ENCODE measurements around the gene PADI6.

PADI6 gene

DNA sequence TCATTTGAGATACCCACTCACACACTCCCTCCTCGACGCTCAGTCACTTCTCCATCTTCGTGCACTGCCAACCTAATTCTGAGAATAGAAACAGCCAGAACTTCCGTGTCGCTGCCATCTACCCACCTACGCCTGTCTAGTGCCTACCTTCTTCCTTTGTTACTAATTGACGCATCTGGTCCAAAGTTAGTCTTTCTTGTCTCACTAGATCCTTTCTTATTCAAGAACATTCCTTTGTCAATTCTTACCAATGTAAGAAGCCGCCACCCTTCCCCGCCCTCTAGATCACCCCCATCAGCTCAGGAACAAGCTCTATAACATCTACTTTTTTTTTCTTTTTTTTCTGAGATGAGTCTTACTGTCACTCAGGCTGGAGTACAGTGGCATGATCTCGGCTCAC, 3.7 kb downstream of the PADI6 start:
- H3K36me3 ChIP-seq (ENCODE audit: control insufficient read depth, insufficient read depth, low read length), result no peaks in the 10 kb centered on the region
- H3K4me3 ChIP-seq (ENCODE audit: low read depth, low read length), result no peak overlapping the region
- no peaks in the 10 kb centered on the region for H3K9me3 ChIP-seq (ENCODE audit: control insufficient read depth, insufficient read depth, low read depth, low read length)
- no peak overlapping the region for H3K27ac ChIP-seq (ENCODE audit: low read depth, low read length)
- H3K9ac ChIP-seq (ENCODE audit: low read length), result no peak overlapping the region
- H3K27me3 ChIP-seq (ENCODE audit: control insufficient read depth, insufficient read depth, low read length), result no peaks in the 10 kb centered on the region
- H3K4me1 ChIP-seq (ENCODE audit: control insufficient read depth, insufficient read depth, low read length), result peaks cover 15% of the 10 kb centered on the region

- no peaks in the 10 kb centered on the region for H3K36me3 ChIP-seq (ENCODE audit: control insufficient read depth, insufficient read depth, low read length)
- H3K9ac ChIP-seq (ENCODE audit: low read length), result no peak overlapping the region
- no peaks in the 10 kb centered on the region for H3K27me3 ChIP-seq (ENCODE audit: control insufficient read depth, insufficient read depth, low read length)
- no peaks in the 10 kb centered on the region for H3K9me3 ChIP-seq (ENCODE audit: control insufficient read depth, insufficient read depth, low read depth, low read length)
- no peak overlapping the region for H3K27ac ChIP-seq (ENCODE audit: low read depth, low read length)
- H3K4me1 ChIP-seq (ENCODE audit: control insufficient read depth, insufficient read depth, low read length), result peaks cover 15% of the 10 kb centered on the region
- no peak overlapping the region for H3K4me3 ChIP-seq (ENCODE audit: low read depth, low read length)
Observed at GRCh38 chr1:17377325-17377953, 5.4 kb downstream of the PADI6 start.

DNA sequence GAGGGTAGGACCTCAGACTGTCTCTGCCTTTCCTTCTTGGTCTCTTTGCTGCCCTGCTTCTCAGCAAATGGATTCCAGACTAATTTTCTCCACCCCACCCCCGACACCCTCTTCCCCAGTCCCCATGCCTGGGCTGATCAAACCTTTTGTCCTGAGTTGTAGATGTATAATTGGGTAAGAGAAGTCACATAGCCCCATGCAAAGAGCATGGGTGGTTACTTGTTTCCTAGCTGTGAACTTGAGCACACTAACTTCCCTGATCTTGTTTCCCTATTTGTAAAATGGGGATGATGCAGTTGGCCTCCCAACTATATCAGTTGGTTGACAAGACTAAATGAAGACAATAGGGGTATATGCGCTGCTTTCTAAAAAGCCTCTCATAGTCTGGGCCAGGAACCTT, 9.2 kb downstream of the PADI6 start:
- H3K9me3 ChIP-seq (ENCODE audit: control insufficient read depth, insufficient read depth, low read depth, low read length), result no peaks in the 10 kb centered on the region
- H3K4me1 ChIP-seq (ENCODE audit: control insufficient read depth, insufficient read depth, low read length), result peaks cover 15% of the 10 kb centered on the region
- H3K27ac ChIP-seq (ENCODE audit: low read depth, low read length), result no peak overlapping the region
- no peaks in the 10 kb centered on the region for H3K27me3 ChIP-seq (ENCODE audit: control insufficient read depth, insufficient read depth, low read length)
- H3K36me3 ChIP-seq (ENCODE audit: control insufficient read depth, insufficient read depth, low read length), result no peaks in the 10 kb centered on the region
- no peak overlapping the region for H3K4me3 ChIP-seq (ENCODE audit: low read depth, low read length)
- no peak overlapping the region for H3K9ac ChIP-seq (ENCODE audit: low read length)

GRCh38 chr1:17392199-17392740, 20.3 kb downstream of the PADI6 start:
- H3K27me3 ChIP-seq (ENCODE audit: control insufficient read depth, insufficient read depth, low read length), result no peaks in the 10 kb centered on the region
- H3K36me3 ChIP-seq (ENCODE audit: control insufficient read depth, insufficient read depth, low read length), result no peaks in the 10 kb centered on the region
- H3K4me1 ChIP-seq (ENCODE audit: control insufficient read depth, insufficient read depth, low read length), result no peaks in the 10 kb centered on the region
- H3K9me3 ChIP-seq (ENCODE audit: control insufficient read depth, insufficient read depth, low read depth, low read length), result no peaks in the 10 kb centered on the region
- no peak overlapping the region for H3K4me3 ChIP-seq (ENCODE audit: low read depth, low read length)
- H3K9ac ChIP-seq (ENCODE audit: low read length), result no peak overlapping the region
- H3K27ac ChIP-seq (ENCODE audit: low read depth, low read length), result no peak overlapping the region

DNA sequence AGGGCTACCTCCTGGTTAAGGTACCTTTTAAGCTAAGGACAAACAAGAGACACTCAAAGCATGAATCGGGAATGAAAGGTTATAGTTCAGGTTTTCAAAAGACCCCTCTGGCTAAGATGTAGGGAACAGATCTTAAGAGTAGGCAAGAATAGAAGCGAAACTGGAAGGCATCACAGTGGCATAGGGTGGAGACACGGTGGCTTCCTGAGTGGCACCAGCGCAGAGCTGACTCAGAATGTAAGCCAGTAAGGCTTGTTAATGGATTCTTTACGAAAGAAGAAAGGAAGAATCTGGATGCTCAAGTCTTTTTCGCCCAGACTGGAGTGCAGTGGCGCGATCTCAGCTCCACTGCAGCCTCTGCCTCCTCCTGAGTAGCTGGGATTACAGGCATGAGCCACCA, 21.2 kb downstream of the PADI6 start:
- Histone ChIP-seq H3K9me3 (ENCODE audit: control insufficient read depth, insufficient read depth, low read depth, low read length) (no peaks in the 10 kb centered on the region), H3K27me3 (ENCODE audit: control insufficient read depth, insufficient read depth, low read length) (no peaks in the 10 kb centered on the region), H3K4me1 (ENCODE audit: control insufficient read depth, insufficient read depth, low read length) (no peaks in the 10 kb centered on the region), H3K36me3 (ENCODE audit: control insufficient read depth, insufficient read depth, low read length) (no peaks in the 10 kb centered on the region), H3K4me3 (ENCODE audit: low read depth, low read length) (no peak overlapping the region), H3K9ac (ENCODE audit: low read length) (no peak overlapping the region), H3K27ac (ENCODE audit: low read depth, low read length) (no peak overlapping the region)

DNA sequence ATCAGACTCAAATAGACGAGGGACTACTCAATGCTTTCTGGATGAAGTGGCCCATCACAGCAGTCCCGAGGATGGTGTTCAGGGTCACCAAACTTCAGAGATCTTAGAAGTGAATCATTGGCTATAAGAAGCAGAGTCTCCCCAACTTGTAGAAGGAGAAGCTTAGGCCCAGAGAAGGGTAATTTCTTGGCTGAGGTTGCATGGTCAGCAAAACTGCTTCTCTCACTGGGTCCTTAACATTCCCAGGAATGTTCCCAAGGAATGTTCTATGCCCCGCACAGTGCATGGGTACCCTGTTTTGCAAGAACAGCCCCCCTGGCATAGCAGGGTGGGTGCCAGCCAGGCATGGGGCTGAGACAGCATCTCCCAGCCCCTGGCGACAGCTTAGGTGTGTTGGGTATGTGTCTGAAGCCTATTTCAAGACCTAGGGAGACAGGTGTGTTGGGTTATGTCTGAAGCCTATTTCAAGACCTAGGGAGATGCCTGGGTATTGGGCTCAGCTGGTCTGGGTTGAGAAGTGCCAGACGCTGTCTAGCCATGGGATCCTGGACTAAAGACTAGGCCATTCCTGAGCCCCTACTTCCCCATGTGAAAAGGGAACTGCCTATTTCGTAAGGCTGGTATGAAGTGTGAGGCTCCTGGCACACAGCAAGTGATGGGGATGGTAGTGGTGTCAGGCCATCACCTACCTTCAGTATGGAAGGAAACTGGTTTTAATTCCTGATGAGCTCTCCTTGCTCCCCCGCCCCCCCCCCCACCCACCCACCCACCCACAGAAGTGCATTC, 26.1 kb downstream of the PADI6 start:
- no peak overlapping the region for H3K9ac ChIP-seq (ENCODE audit: low read length)
- no peak overlapping the region for H3K4me3 ChIP-seq (ENCODE audit: low read depth, low read length)
- no peak overlapping the region for H3K27ac ChIP-seq (ENCODE audit: low read depth, low read length)
- H3K4me1 ChIP-seq (ENCODE audit: control insufficient read depth, insufficient read depth, low read length), result peaks cover 14% of the 10 kb centered on the region
- H3K36me3 ChIP-seq (ENCODE audit: control insufficient read depth, insufficient read depth, low read length), result no peaks in the 10 kb centered on the region
- no peaks in the 10 kb centered on the region for H3K27me3 ChIP-seq (ENCODE audit: control insufficient read depth, insufficient read depth, low read length)
- no peaks in the 10 kb centered on the region for H3K9me3 ChIP-seq (ENCODE audit: control insufficient read depth, insufficient read depth, low read depth, low read length)

- Histone ChIP-seq H3K4me3 (ENCODE audit: low read depth, low read length) (no peak overlapping the region), H3K9ac (ENCODE audit: low read length) (no peak overlapping the region), H3K9me3 (ENCODE audit: control insufficient read depth, insufficient read depth, low read depth, low read length) (no peaks in the 10 kb centered on the region), H3K36me3 (ENCODE audit: control insufficient read depth, insufficient read depth, low read length) (peaks cover 3% of the 10 kb centered on the region), H3K4me1 (ENCODE audit: control insufficient read depth, insufficient read depth, low read length) (peaks cover 26% of the 10 kb centered on the region), H3K27me3 (ENCODE audit: control insufficient read depth, insufficient read depth, low read length) (no peaks in the 10 kb centered on the region), H3K27ac (ENCODE audit: low read depth, low read length) (no peak overlapping the region)
Observed at GRCh38 chr1:17400725-17401341, 28.8 kb downstream of the PADI6 start.

- Histone ChIP-seq H3K4me1 (ENCODE audit: control insufficient read depth, insufficient read depth, low read length) (peaks cover 28% of the 10 kb centered on the region), H3K4me3 (ENCODE audit: low read depth, low read length) (no peak overlapping the region), H3K36me3 (ENCODE audit: control insufficient read depth, insufficient read depth, low read length) (peaks cover 9% of the 10 kb centered on the region), H3K27ac (ENCODE audit: low read depth, low read length) (no peak overlapping the region), H3K27me3 (ENCODE audit: control insufficient read depth, insufficient read depth, low read length) (no peaks in the 10 kb centered on the region), H3K9ac (ENCODE audit: low read length) (no peak overlapping the region), H3K9me3 (ENCODE audit: control insufficient read depth, insufficient read depth, low read depth, low read length) (no peaks in the 10 kb centered on the region)
Observed at GRCh38 chr1:17401841-17402240, 29.8 kb downstream of the PADI6 start.

GRCh38 chr1:17403081-17403480, 31.1 kb downstream of the PADI6 start:
- H3K4me1 ChIP-seq (ENCODE audit: control insufficient read depth, insufficient read depth, low read length), result peaks cover 28% of the 10 kb centered on the region
- no peaks in the 10 kb centered on the region for H3K9me3 ChIP-seq (ENCODE audit: control insufficient read depth, insufficient read depth, low read depth, low read length)
- H3K9ac ChIP-seq (ENCODE audit: low read length), result no peak overlapping the region
- no peak overlapping the region for H3K4me3 ChIP-seq (ENCODE audit: low read depth, low read length)
- H3K36me3 ChIP-seq (ENCODE audit: control insufficient read depth, insufficient read depth, low read length), result peaks cover 20% of the 10 kb centered on the region
- H3K27me3 ChIP-seq (ENCODE audit: control insufficient read depth, insufficient read depth, low read length), result no peaks in the 10 kb centered on the region
- H3K27ac ChIP-seq (ENCODE audit: low read depth, low read length), result no peak overlapping the region

DNA sequence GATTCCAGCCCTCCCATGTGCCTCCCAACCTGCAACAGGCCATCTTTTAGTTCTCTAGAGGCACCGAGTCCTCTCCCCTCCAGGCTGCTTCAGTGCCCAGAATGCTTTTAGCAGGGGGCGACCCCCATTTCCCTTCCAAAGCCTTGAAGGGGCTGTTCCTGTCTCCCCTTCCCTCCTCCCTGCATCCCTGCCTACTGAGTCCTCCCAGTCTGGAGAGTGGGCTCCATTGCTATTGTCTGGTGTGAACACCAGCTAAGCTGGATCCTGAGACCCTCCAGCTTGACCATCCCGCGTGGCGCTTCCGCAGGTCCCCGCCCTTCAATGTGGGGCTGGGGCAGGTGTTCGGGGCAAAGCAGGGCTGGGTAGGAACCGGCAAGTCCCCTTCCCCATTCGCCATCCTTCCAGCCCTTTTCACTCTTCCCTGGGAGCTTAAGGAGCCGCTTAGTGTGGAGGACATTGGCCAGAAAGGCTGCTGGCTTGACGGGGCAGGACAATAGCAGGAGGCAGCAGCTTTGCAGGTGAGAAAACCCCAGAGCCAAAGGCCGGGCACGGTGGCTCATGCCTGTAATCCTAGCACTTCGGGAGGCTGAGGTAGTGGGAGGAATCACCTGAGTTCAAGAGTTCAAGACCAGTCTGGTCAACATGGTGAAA, 32.2 kb downstream of the PADI6 start:
- Histone ChIP-seq H3K27ac (ENCODE audit: low read depth, low read length) (no peak overlapping the region), H3K9ac (ENCODE audit: low read length) (no peak overlapping the region), H3K27me3 (ENCODE audit: control insufficient read depth, insufficient read depth, low read length) (no peaks in the 10 kb centered on the region)

DNA sequence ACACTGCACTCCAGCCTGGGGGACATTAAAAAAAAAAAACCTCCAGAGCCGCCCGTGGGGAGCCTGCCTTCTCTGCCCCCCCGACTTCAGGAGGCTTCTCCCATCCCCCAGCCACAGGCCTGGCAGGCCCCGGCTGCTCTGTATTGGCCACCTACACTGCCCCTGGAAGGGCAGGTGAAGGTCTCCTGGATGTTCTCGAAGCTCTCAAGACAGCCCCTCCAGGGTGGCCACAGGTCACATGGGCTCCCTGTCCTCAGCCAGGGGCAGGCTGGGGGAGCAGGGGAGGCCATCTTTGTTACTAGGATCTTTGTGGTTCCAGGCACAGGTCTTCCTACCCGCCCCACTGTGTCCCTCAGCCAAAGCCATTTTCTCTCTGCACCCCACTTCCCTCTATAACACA, 32.8 kb downstream of the PADI6 start:
- Histone ChIP-seq H3K4me1 (ENCODE audit: control insufficient read depth, insufficient read depth, low read length) (peaks cover 40% of the 10 kb centered on the region), H3K27ac (ENCODE audit: low read depth, low read length) (no peak overlapping the region), H3K4me3 (ENCODE audit: low read depth, low read length) (no peak overlapping the region), H3K9ac (ENCODE audit: low read length) (no peak overlapping the region), H3K9me3 (ENCODE audit: control insufficient read depth, insufficient read depth, low read depth, low read length) (no peaks in the 10 kb centered on the region), H3K27me3 (ENCODE audit: control insufficient read depth, insufficient read depth, low read length) (no peaks in the 10 kb centered on the region), H3K36me3 (ENCODE audit: control insufficient read depth, insufficient read depth, low read length) (peaks cover 38% of the 10 kb centered on the region)

More for the DNA sequence above, 32.2 kb downstream of the PADI6 start:
- Histone ChIP-seq H3K9me3 (ENCODE audit: control insufficient read depth, insufficient read depth, low read depth, low read length) (no peaks in the 10 kb centered on the region), H3K4me1 (ENCODE audit: control insufficient read depth, insufficient read depth, low read length) (peaks cover 33% of the 10 kb centered on the region), H3K36me3 (ENCODE audit: control insufficient read depth, insufficient read depth, low read length) (peaks cover 31% of the 10 kb centered on the region), H3K4me3 (ENCODE audit: low read depth, low read length) (no peak overlapping the region)
